Neural cell (in vitro differentiated cells): ENCODE measurements around the gene MOB3B.

Experiments used
- EZH2 ChIP-seq: fragments of 200-600, 300-800 bp; shearing (Covaris generic), sonication (generic); IDR thresholded peaks from 2 replicates; pipeline ENCODE4 v1.6.1; 2014; ENCODE audit warnings: antibody characterized with exemption, low read length, borderline replicate concordance, mild to moderate bottlenecking; ENCODE audit not compliant: insufficient read depth, poor library complexity, severe bottlenecking
- POLR2AphosphoS5 ChIP-seq: IDR thresholded peaks from 2 replicates; pipeline ENCODE4 v1.6.1; 2012

DNA sequence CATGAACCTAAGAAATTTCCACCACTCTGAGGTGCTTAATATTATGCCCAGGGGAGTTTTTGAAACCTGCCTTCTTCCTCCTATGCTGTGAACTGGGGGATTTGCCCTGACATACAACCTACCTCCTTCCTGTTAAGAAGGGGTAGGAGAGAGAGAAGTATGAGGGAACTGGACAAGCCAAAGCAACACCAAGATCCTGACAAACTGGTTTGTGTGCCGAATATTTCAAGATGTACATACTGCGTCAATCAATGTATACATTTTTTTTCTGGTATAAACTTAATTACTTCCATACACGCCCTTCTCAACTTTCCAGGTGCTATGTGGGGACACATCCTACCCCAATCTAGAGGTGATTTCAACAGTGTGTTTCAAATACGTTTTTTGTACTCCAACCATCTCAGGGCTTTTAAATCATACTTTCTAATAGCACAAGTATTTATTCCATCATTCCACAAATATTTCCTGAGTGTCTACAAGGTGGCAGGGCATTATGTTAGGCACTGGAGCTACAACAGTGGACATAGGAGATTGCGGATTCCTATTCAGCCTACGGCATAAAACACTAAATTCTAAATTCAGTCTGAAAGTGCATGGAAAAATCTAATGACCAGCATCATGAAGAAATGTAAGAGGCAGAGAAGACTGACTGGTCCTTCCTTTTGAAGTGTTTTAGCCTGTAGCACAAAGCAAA is 75.6 kb downstream of the MOB3B start:
- no peak for TF ChIP-seq EZH2
- TF ChIP-seq POLR2AphosphoS5 = no peak
